GM12878 (cell line): ENCODE data around the gene ITGB1BP2. TPM values are rescaled to one million over a fixed set of nuclear protein-coding genes. Genes with fewer than 3 reads are reported as not detected.
"Not testable (repeated sequence)": the region's sequence is repeated elsewhere in the genome, so short reads cannot be mapped to it uniquely, and the experiment has no call there.

Experiments
- ATAC-seq: fragments of 200-7000 bp; cut with Tn5 transposase; 3 replicates; pipeline ENCODE4 v1.9.1; 2020; ENCODE audit warnings: mild to moderate bottlenecking, moderate library complexity
- BruUV-seq: library from RNA; stranded (reverse); fragments of 400-500 nt; replicated peaks from 2 replicates; lab custom pipeline; 2021; lab: Mats Ljungman, UMichigan
- CTCF ChIA-PET: fragments of 300-600 bp; sonication (Branson Sonifier 250); formaldehyde crosslinking; extraction: SDS; loops from one replicate; lab custom pipeline; 2021; ENCODE audit warnings: inconsistent platforms; lab: Yijun Ruan, JAX
- POLR2A ChIA-PET: fragments of 350-600 bp; formaldehyde crosslinking; extraction: SDS; loops from one replicate; lab custom pipeline; 2021; ENCODE audit warnings: inconsistent platforms; lab: Charles Lee
- RAD21 ChIA-PET: fragments of 300-600 bp; sonication (Branson Sonifier 250); formaldehyde crosslinking; loops from one replicate; lab custom pipeline; 2023; ENCODE audit warnings: antibody characterized with exemption; ENCODE audit not compliant: unreplicated experiment; lab: Charles Lee
- SMC1A ChIA-PET: fragments of 300-600 bp; sonication (Branson Sonifier 250); formaldehyde crosslinking; loops from one replicate; lab custom pipeline; 2023; ENCODE audit not compliant: unreplicated experiment, uncharacterized antibody; lab: Charles Lee
- DNase-seq: peaks from one replicate; pipeline ENCODE4 v3.0.0-alpha.2; 2011; ENCODE audit warnings: low read depth, low spot score
- FAIRE-seq: peaks from 3 replicates; lab custom pipeline; 2011; peaks lifted over from hg19 to GRCh38; lab: Jason Lieb, UNC
- H2AFZ ChIP-seq: 2 replicates; pipeline ENCODE4 v1.6.0; 2011; ENCODE audit warnings: low read depth, low read length, control low read depth; ENCODE audit not compliant: control insufficient read depth
- H3K27ac ChIP-seq: 2 replicates; pipeline ENCODE4 v1.5.1; 2011; ENCODE audit warnings: control low read depth; ENCODE audit not compliant: control insufficient read depth, insufficient read depth
- H3K27me3 ChIP-seq, 2 experiments: replicated peaks in 1 of 2; 2 replicates each; pipeline versions ENCODE4 v1.6.0 to v1.6.1; 2011; ENCODE audit warnings: low read length in 1 of 2; ENCODE audit not compliant: control insufficient read depth in 2 of 2, insufficient read depth in 2 of 2
- H3K36me3 ChIP-seq, 2 experiments: 2 replicates each; pipeline ENCODE4 v1.5.1; 2011; ENCODE audit warnings: low read length in 1 of 2; ENCODE audit not compliant: control insufficient read depth in 2 of 2, insufficient read depth in 2 of 2
- H3K4me1 ChIP-seq: 2 replicates; pipeline ENCODE4 v1.6.1; 2011; ENCODE audit warnings: mild to moderate bottlenecking, low read length, moderate library complexity, mixed read lengths; ENCODE audit not compliant: control insufficient read depth, insufficient read depth
- H3K4me2 ChIP-seq: 2 replicates; pipeline ENCODE4 v1.6.0; 2011; ENCODE audit warnings: control low read depth; ENCODE audit not compliant: control insufficient read depth, insufficient read depth
- H3K4me3 ChIP-seq: fragments of 200-600 bp; sonication (generic); 2 replicates; pipeline ENCODE4 v1.5.1; 2016
- H3K79me2 ChIP-seq: 2 replicates; pipeline ENCODE4 v1.6.0; 2011; ENCODE audit warnings: low read length; ENCODE audit not compliant: control insufficient read depth, insufficient read depth
- H3K9ac ChIP-seq: 2 replicates; pipeline ENCODE4 v1.8.0; 2011; ENCODE audit warnings: low read length, control low read depth, mixed read lengths; ENCODE audit not compliant: control insufficient read depth, insufficient read depth
- H3K9me3 ChIP-seq: replicated peaks from 3 replicates; pipeline ENCODE4 v1.5.1; 2011; ENCODE audit warnings: mild to moderate bottlenecking, low read length; ENCODE audit not compliant: control insufficient read depth, insufficient read depth
- H4K20me1 ChIP-seq: 2 replicates; pipeline ENCODE4 v1.6.0; 2011; ENCODE audit not compliant: control insufficient read depth, insufficient read depth
- SMARCA5 ChIP-seq: fragments of 450-650 bp; IDR thresholded peaks from 2 replicates; pipeline ENCODE4 v1.6.1; 2017; ENCODE audit warnings: mild to moderate bottlenecking
- YBX1 ChIP-seq: fragments of 450-650 bp; IDR thresholded peaks from 2 replicates; pipeline ENCODE4 v1.6.1; 2016; ENCODE audit warnings: antibody characterized with exemption
- WGBS: methylation state at CpG from one replicate; pipeline ENCODE4 v1.1.6; 2016; ENCODE audit warnings: low lambda C conversion rate; ENCODE audit not compliant: insufficient replicate concordance, insufficient coverage; ENCODE audit errors: missing lambda C conversion rate; 5-methylcytosine and 5-hydroxymethylcytosine counted together
- in situ Hi-C: fragments of 300-500 bp; cut with MboI; formaldehyde crosslinking; loops from 9 replicates; pipeline ENCODE4 v1.14.3; 2018; ENCODE audit warnings: mixed read lengths
- intact Hi-C: fragments of 100-400 bp; cut with micrococcal nuclease; formaldehyde crosslinking; loops from one replicate; pipeline ENCODE4 v1.14.2; 2022; ENCODE audit not compliant: unreplicated experiment
- polyA plus RNA-seq, 11 experiments: library from polyadenylated mRNA; depleted of rRNA in 4 of 11; unstranded in 6 of 11; stranded (reverse) in 5 of 11; fragments of >200 nt; fragmentation: Nextera tagmentation in 4 of 11; fragmentation: Illumina TruSeq in 1 of 11; extraction: Ambion mirVana in 4 of 11; extraction: Trizol in 1 of 11; gene quantifications; 1 replicate in 1 of 11; 2 replicates in 10 of 11; pipeline versions ENCODE4 v1.2.1 to v1.2.3, GENCODE V29; 2011 to 2016; ENCODE audit warnings: inconsistent platforms in 2 of 11, missing spikeins in 2 of 11, low read depth in 1 of 11
- total RNA-seq, 4 experiments: library from RNA; depleted of rRNA in 3 of 4; stranded (reverse); fragments of >200 nt in 3 of 4; fragmentation: Illumina TruSeq in 1 of 4; extraction: Trizol in 1 of 4; gene quantifications; 2 replicates each; pipeline versions ENCODE4 v1.2.1 to v1.2.3, GENCODE V29; 2013 to 2021

The ITGB1BP2 gene
- total and polyA plus RNA-seq, 10 of the 15 experiments (the other 5 are each of a cell fraction or from before 2014, with no cell fraction given): 0.50 to 2.9 (median 1.7) TPM

GRCh38 chrX:71324452-71324851 lies 22.9 kb downstream of the ITGB1BP2 start:
- POLR2A ChIA-PET, H3K4me2 ChIP-seq, CTCF ChIA-PET, H3K36me3 ChIP-seq, BruUV-seq, SMC1A ChIA-PET, H3K9me3 ChIP-seq, DNase-seq, FAIRE-seq, RAD21 ChIA-PET, H3K27me3 ChIP-seq, H3K4me3 ChIP-seq, H4K20me1 ChIP-seq, H3K9ac ChIP-seq, H3K79me2 ChIP-seq, ATAC-seq, H2AFZ ChIP-seq, in situ Hi-C loops, H3K27ac ChIP-seq, intact Hi-C loops, H3K4me1 ChIP-seq: not testable (repeated sequence)
- 79% methylated on average over 8 of the region's 11 CpGs for WGBS

GRCh38 chrX:71326394-71326793 lies 24.8 kb downstream of the ITGB1BP2 start:
- DNase-seq (no peak), ATAC-seq (no peak)
- no peaks in the 10 kb centered on the region for H4K20me1 ChIP-seq
- no peak overlapping the region for H3K4me3 ChIP-seq
- WGBS: 61% methylated on average over 3 of the region's 3 CpGs
- ChIA-PET POLR2A (no interaction called here), SMC1A (no interaction called here)
- in situ Hi-C loops: no loop called here
- no TSS peak for BruUV-seq
- no peaks in the 10 kb centered on the region for H3K27me3 ChIP-seq
- no peak overlapping the region for H3K9ac ChIP-seq
- peaks cover 3% of the 10 kb centered on the region; the same call in 2 of the 3 replicates for H3K9me3 ChIP-seq
- no peak overlapping the region for H2AFZ ChIP-seq
- TF ChIP-seq YBX1: no peak
- TF ChIP-seq SMARCA5: no peak
- TF ChIP-seq, all 136 proteins: peak for 0
- intact Hi-C loops: no loop called here
- no peaks in the 10 kb centered on the region for H3K4me1 ChIP-seq
- H3K36me3 ChIP-seq: no peaks in the 10 kb centered on the region
- ChIA-PET CTCF (no interaction called here), RAD21 (no interaction called here)
- H3K79me2 ChIP-seq: no peaks in the 10 kb centered on the region
- no peak overlapping the region for H3K4me2 ChIP-seq
- no peak overlapping the region for H3K27ac ChIP-seq
- FAIRE-seq: no peak

- H3K79me2 ChIP-seq, ATAC-seq, H4K20me1 ChIP-seq, RAD21 ChIA-PET, H3K4me2 ChIP-seq, H3K27ac ChIP-seq, H3K9me3 ChIP-seq, CTCF ChIA-PET, H2AFZ ChIP-seq, DNase-seq, intact Hi-C loops, H3K4me3 ChIP-seq, H3K27me3 ChIP-seq, H3K4me1 ChIP-seq, H3K36me3 ChIP-seq, POLR2A ChIA-PET, in situ Hi-C loops, BruUV-seq, H3K9ac ChIP-seq: not testable (repeated sequence)
- peak; percentile 77 for FAIRE-seq
- SMC1A ChIA-PET: interaction anchor here (0.6 kb wide), 1 partner anchor 274 kb away, joined by 3 read pairs; no protein-coding TSS in a partner anchor
- WGBS: 28% methylated on average over 2 of the region's 5 CpGs
Observed at GRCh38 chrX:71349151-71349665, 47.7 kb downstream of the ITGB1BP2 start.

GRCh38 chrX:71349867-71350266 lies 48.3 kb downstream of the ITGB1BP2 start:
- H3K27ac ChIP-seq, BruUV-seq: not testable (repeated sequence)

More at GRCh38 chrX:71349867-71350266, 48.3 kb downstream of the ITGB1BP2 start:
- peak; percentile 57 for ATAC-seq
- H3K9me3 ChIP-seq, CTCF ChIA-PET, H3K4me3 ChIP-seq, DNase-seq, RAD21 ChIA-PET, H3K27me3 ChIP-seq, H3K9ac ChIP-seq, intact Hi-C loops, H3K36me3 ChIP-seq, H4K20me1 ChIP-seq, in situ Hi-C loops, H3K79me2 ChIP-seq, SMC1A ChIA-PET, H3K4me1 ChIP-seq, H3K4me2 ChIP-seq, FAIRE-seq, H2AFZ ChIP-seq, POLR2A ChIA-PET: not testable (repeated sequence)
- 0% methylated on average over 1 of the region's 6 CpGs for WGBS
